ENCODE data around the gene RPA4. TPM values are rescaled to one million over a fixed set of nuclear protein-coding genes. Genes with fewer than 3 reads are reported as not detected.
A peak's percentile ranks its signal among the peaks of the same experiment; 100 is the strongest.

The RPA4 gene
- total and polyA plus RNA-seq, 2 donors from 2014 or later = 0.57 TPM; not detected in 1

GRCh38 chrX:96907516-96908272, 24.0 kb downstream of the RPA4 start:
- Histone ChIP-seq H3K27ac (ENCODE audit: low read depth in 2 of 2, low read length in 2 of 2) (no peak overlapping the region), H3K27me3 (ENCODE audit: control insufficient read depth, insufficient read depth, low read length) (no peaks in the 10 kb centered on the region), H3K4me3 (ENCODE audit: low read length in 3 of 3) (no peak overlapping the region), H3K9ac (ENCODE audit: low read length in 3 of 3) (no peak overlapping the region), H3K9me3 (ENCODE audit: control insufficient read depth in 2 of 3, insufficient read depth in 1 of 3, low read length in 3 of 3) (no peaks in the 10 kb centered on the region), H3K4me1 (ENCODE audit: control insufficient read depth in 2 of 3, insufficient read depth in 2 of 3, low read depth in 1 of 3, low read length in 3 of 3) (no peaks in the 10 kb centered on the region), H3K36me3 (ENCODE audit: control insufficient read depth in 2 of 3, insufficient read depth in 3 of 3, low read length in 3 of 3) (no peaks in the 10 kb centered on the region)
- DNase-seq (no peak), FAIRE-seq (no peak)
- no peak for TF ChIP-seq CTCF (IDR thresholded peaks at IDR 0.05; ENCODE audit: borderline replicate concordance, extremely low read depth, insufficient read depth)
- intact Hi-C loops (cut with DNase I) = no loop called here

DNA sequence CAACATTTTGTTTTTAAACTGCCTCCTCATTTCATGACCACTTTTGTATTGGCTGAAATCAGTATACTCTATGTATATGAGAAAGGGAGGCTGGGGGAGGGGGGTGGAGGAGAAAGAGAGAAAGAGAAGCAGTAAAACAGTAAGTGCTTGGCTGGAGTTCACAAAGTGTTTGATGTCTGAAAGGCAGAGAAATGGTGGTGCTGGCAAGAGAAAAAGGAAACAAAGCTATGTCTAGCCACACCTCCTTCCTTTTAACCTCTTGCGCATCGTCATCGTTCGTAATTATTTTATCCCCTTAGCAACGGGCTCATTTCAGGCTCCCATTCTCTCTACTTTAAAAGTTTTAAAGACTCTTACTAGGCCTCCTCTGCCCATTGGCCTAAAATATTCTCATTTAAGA, 25.6 kb downstream of the RPA4 start:
- no peak overlapping the region for H3K4me3 ChIP-seq (ENCODE audit: low read length in 3 of 3)
- TF ChIP-seq CTCF (IDR thresholded peaks at IDR 0.05; ENCODE audit: borderline replicate concordance, extremely low read depth, insufficient read depth) = no peak
- intact Hi-C loops (cut with DNase I) = no loop called here
- FAIRE-seq (no peak), DNase-seq (peak in 2 of 5 donors; percentile 0 to 40)
- no peaks in the 10 kb centered on the region for H3K36me3 ChIP-seq (ENCODE audit: control insufficient read depth in 2 of 3, insufficient read depth in 3 of 3, low read length in 3 of 3)
- no peaks in the 10 kb centered on the region for H3K9me3 ChIP-seq (ENCODE audit: control insufficient read depth in 2 of 3, insufficient read depth in 1 of 3, low read length in 3 of 3)
- H3K9ac ChIP-seq (ENCODE audit: low read length in 3 of 3) = no peak overlapping the region
- no peaks in the 10 kb centered on the region for H3K27me3 ChIP-seq (ENCODE audit: control insufficient read depth, insufficient read depth, low read length)
- no peak overlapping the region for H3K27ac ChIP-seq (ENCODE audit: low read depth in 2 of 2, low read length in 2 of 2)
- H3K4me1 ChIP-seq (ENCODE audit: control insufficient read depth in 2 of 3, insufficient read depth in 2 of 3, low read depth in 1 of 3, low read length in 3 of 3) = no peaks in the 10 kb centered on the region

DNA sequence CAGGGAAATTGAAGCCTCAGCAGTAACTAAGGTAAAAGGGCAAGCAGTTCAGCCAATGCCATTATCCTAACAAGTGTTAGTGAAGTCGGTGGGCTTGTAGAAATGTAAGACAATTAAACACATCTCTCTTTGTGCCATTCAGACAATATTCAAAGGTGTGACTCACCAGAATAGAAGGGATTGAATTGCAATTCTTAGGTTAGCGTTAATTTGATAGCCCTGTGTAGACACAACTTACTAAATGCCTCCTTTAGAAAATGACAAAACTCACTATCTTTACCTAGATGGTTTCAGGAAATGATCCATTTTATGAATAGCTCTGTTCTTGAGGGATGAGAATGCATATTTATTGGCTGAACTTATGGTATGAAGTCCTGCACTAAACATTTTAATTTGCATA, 35.2 kb downstream of the RPA4 start:
- FAIRE-seq = no peak
- intact Hi-C loops (cut with DNase I) = no loop called here
- no peak for DNase-seq
- Histone ChIP-seq H3K4me1 (ENCODE audit: control insufficient read depth in 2 of 3, insufficient read depth in 2 of 3, low read depth in 1 of 3, low read length in 3 of 3) (no peaks in the 10 kb centered on the region), H3K4me3 (ENCODE audit: low read length in 3 of 3) (no peak overlapping the region), H3K36me3 (ENCODE audit: control insufficient read depth in 2 of 3, insufficient read depth in 3 of 3, low read length in 3 of 3) (no peaks in the 10 kb centered on the region), H3K27me3 (ENCODE audit: control insufficient read depth, insufficient read depth, low read length) (no peaks in the 10 kb centered on the region), H3K9ac (ENCODE audit: low read length in 3 of 3) (no peak overlapping the region), H3K9me3 (ENCODE audit: control insufficient read depth in 2 of 3, insufficient read depth in 1 of 3, low read length in 3 of 3) (no peaks in the 10 kb centered on the region), H3K27ac (ENCODE audit: low read depth in 2 of 2, low read length in 2 of 2) (no peak overlapping the region)
- no peak for TF ChIP-seq CTCF (IDR thresholded peaks at IDR 0.05; ENCODE audit: borderline replicate concordance, extremely low read depth, insufficient read depth)

Data from kidney (tissue), 14 donors.